ENCODE data around the gene GATA3. TPM values are rescaled to one million over a fixed set of nuclear protein-coding genes. Genes with fewer than 3 reads are reported as not detected.
A peak's percentile ranks its signal among the peaks of the same experiment; 100 is the strongest.

GATA3 gene
- total RNA-seq, 1 donor from 2014 or later: 2.6 TPM

DNA sequence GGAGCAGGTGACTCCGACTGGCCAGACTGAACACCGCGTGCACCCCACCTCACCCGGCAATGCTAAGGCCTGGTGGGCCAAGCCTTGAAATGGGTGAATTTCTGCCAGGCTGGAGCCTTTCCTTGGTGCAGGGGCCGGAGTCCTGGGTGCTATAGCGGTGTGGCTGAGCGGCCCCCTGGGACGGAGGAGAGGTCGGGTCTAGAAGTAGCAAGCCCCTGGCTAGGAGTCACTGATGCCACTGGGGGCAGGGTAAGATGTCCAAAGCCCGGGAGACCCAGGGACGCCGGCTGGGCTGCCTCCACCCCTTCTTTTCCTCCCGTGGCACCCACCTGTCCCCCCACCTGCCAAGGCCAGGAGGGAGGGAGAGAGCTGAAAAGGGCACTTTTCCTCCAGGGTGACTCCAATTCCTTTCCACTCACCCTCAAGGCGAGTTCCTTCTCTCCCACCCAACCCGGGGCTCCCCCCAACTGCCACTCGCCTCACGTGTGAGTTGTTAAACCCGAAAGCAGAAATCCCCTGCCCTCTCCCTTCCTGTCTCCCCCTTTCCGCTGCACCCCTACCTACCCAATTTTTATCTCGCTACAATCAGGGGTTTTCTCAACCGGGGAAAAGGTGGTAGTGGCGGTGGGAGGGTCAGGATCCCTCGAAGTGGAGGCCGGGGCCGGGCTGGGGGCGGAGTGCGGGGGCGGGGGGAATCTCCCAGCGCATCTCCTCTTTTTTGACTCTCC, 6.0 kb upstream of the GATA3 start:
- DNase-seq (ENCODE audit: low spot score): no peak
- ATAC-seq: no peak
- intact Hi-C loops (cut with DNase I): no loop called here

DNA sequence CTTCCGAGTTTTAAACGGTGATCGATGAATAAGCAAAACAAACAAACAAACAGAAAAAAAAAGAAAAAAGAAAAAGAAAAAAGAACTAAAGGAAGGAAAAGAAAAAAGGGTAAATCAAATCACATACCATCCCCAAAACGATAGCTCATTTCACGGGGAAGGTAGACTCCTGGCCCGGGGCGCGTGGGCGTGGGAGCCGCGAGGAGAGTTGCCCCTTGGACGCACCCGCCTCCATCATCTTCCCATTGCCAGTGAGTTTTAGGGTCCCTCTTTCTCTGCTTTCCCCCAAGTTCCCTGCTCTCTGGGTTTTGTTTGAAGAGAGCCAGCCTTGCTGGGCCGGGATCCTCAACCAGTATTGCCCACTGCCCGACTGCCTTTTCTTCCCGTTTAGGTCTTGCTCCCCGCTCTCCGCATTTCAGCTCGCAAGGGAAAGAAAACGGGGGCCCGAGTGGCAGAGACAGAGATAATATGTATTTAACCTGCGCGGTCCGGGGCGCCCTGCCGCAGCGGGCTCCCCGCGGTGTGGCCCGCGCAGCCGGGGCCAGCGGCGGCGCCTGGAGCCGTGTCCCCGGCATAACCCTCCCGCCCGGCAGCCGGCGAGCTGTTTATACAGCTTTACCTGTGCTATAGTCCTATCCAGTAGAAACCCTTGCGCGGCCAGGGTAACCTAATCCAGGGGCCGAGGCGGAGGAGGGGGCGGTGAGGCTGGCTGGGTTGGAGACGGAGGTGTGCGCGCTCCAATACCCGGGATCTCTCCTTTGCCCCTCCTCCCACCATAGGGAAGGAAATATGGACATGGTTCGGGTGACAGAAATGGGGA, 5.2 kb upstream of the GATA3 start:
- ATAC-seq (no peak), DNase-seq (ENCODE audit: low spot score) (peak; percentile 53)
- intact Hi-C loops (cut with DNase I): no loop called here

DNA sequence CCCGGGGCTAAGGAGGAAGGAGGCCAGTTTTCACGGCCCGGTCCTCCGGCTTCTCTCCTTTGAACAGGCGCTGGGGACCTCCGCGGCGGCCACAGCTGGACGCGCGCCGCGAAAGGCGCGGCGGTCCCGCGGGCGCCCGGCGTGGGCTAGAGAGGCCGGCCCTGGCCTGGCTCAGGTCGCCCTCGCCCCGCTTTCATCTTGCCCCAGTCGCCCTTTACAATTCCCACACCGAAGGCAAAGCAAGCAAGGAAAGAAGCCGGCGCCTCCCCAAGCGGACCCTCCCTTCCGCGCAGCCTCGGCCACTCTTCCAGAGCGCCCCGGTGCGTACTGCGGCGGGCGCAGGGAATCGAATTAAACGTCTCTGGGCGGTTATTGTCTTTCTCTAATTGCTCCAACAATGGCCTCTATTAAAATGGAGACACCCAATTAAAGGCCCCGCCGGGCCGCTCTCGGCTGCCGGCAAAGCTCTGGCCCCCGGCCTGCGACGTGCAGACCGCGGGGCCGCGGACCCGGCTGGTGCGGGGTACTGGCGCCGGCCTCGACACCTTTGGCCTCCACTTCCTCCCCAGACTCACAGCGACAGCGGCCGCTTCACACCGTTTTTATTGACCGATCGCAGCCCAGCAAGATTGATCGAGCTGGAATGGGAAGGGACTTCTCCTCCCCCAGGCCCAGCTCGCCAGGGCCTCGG, 4.5 kb upstream of the GATA3 start:
- ATAC-seq (no peak), DNase-seq (ENCODE audit: low spot score) (peak; percentile 50)
- intact Hi-C loops (cut with DNase I): no loop called here

DNA sequence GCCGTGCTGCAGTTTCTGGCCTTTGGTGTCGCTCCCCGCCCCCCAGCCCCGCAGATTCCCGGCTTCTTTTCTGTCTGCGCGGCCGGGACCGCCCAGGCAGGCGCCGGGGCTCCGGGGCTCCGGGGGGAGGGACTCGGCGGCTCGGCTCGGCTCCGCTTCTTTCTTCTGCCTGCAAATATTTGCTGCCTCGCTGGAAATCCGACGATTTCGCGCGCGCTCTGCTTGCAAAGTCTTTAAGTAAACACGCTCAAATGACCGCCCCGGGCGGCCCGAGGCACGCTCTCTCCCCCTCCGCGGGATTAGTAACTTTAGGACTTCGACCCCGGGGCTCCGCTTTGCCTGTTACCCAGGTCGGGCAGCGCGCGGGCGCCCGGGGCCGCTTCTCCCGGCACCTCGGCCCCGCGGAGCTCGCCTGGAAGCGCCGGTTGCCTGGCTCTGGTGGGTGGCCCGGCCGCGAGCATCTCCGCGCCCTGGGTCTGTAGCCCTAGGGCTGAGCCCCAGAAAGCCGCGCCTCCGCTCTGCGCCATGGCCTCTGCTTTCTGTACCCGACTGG, 3.9 kb upstream of the GATA3 start:
- DNase-seq (ENCODE audit: low spot score) (peak; percentile 61), ATAC-seq (no peak)
- intact Hi-C loops (cut with DNase I): no loop called here

DNA sequence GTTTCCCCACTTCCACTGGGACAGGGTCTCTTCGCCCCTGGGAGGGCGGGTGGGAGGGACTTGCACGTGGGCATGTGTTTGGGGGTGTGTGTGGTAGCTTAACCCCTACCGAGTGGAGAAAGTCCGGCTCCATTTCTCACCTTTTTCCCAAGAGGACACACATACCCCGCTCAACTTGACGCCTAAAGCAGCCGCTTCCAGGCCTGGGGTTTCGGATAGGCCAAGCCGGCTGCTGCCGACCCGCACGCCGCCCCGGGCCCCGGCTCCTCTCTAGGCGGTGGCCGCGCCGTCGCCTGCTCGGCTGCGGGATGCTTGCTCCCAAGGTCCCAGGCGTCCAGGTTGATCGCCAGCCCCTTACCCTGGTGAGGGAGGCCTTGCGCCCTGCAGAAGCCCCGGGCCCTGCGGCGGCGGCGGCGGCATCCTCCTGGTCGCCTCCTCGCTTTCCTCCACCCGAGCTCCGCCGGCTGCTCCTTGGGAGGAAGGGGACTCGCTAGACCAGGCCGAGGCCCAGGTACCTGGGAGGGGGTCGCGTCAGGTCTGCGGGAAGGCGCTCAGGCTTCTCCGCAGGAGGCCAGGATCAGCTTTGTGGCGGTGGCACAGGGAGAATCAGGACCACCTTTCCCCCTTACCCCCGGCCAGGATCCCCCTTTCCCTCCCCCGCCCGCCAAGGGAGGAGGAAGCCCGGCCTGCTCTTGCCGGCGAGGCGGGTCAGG, 3.2 kb upstream of the GATA3 start:
- ATAC-seq (no peak), DNase-seq (ENCODE audit: low spot score) (peak; percentile 53)
- intact Hi-C loops (cut with DNase I): no loop called here

DNA sequence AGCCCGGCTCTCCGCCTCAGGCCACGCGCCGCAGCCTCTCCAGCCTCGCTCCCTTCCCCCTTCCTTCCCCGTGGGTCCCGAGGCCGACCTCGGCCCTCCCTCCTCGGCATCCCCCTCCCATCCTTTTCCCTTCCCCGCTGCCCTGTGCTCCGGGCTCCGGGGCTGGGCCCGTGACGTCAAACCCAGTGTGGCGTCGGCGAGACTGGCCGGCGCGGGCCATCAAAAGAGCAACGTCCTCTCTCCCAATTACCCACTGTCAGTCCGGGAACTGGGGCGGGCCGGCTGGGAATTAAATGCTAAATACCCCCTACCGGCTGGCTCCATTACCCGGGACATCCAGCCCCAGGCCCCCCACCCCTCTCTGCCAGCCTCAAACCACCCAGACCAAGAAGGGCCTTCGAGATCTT, 2.6 kb upstream of the GATA3 start:
- DNase-seq (ENCODE audit: low spot score): no peak
- ATAC-seq: no peak
- intact Hi-C loops (cut with DNase I): no loop called here

DNA sequence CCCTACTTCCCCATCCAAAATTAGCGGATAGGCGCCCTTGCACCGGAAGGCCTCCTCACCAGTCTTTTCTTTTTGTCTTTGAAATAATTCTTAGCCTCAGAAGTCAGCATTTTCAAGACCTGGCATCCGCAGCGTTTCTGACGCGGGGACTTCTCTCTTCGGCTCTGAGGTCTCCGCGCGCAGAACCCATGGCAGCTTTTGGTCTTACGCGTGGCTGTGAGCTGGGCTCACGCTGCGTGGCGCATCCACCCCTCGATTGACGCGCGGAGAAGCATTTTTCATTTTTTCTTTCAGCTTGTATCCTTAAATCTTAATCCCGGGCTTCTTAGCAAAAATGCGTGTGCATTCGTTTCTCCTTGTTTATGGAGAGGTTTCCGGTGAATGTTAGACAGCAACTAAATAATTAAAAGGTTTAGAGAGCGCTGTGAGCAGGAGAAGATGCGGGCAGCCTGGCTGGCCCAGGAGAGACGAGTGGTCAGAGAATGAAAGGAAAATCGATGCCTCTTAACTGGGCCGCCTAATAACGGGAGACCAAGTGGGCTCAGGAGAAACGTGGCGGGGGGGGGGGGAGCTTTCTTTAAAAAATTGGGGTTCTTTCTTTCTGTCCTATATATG, 2.0 kb upstream of the GATA3 start:
- intact Hi-C loops (cut with DNase I): no loop called here
- no peak for DNase-seq (ENCODE audit: low spot score)
- ATAC-seq: no peak

DNA sequence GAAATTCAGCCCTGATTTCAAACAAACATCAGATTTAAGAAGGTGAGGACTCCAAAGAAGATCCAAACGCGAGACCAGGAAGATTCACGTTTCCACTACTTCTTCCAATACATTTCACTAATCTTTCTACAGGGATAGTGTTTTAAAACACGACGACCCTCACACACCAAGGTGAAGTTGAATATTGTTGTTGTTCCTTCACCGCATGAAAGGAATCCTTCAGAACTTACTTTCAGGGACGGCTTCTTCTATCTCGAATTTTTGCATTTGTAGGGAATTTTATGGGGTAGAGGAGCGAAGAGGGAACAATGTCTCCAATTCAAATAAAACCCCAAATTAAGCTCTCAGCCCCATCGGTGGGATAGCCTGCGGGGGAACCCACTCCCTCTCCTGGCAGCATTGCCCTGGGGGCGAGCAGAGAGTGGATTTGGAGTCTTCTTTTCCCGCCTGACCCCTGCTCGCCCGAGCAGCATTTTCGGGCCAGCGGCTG, 1.5 kb upstream of the GATA3 start:
- intact Hi-C loops (cut with DNase I): no loop called here
- ATAC-seq (no peak), DNase-seq (ENCODE audit: low spot score) (no peak)

DNA sequence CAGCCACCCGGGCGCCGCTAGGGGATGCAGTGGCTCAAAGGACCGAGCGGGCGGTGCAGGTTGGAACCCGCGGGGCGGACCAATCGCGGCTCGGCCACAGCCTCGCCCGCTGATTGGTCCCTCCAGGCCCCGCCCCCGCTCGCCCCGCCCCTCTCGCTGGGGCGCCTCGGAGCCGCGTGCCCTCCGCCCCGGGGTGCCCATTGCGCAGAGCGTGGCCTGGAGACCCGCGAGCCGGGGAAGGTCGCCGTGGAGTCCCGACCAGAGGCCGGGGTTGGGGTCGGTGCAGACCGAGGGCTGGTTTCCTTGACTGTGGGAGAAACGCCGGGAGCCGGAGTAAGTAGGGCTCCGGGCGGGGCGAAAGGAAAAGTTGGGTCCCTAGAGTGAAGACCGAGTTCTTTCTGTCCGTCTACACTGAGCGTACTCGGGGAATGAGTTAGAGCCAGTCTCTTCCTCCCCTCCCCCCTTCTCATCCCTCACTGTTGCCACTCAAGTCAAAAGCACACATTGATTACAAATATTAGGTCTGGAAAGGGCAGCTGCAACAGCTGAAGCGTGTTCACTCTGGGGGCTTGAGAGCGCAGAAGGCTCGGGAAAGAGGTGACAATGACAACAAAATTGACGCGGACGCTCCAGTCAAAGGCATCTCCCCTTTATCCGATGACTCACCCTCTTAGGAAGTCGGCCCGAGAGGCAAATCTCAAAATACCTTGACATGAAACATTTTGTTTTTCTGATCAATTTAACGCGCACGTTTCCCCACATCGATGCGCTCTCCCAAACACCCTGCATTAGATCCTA, 843 bp upstream of the GATA3 start:
- intact Hi-C loops (cut with DNase I): no loop called here

DNA sequence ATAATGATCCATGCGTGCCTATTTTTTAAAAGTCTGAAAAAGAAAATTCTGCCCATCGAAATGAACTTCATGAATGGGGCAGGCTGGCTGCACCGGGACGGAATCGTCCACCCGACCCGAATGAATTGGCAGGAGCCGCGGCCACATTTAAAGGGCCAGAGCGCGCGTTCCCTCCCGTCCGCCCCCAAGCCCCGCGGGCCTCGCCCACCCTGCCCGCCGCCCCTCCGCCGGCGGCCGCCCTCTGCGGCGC, 319 bp upstream of the GATA3 start:
- intact Hi-C loops (cut with DNase I): no loop called here
- ATAC-seq: no peak
- no peak for DNase-seq (ENCODE audit: low spot score)

More for the DNA sequence above, 843 bp upstream of the GATA3 start:
- ATAC-seq (peak; percentile 80), DNase-seq (ENCODE audit: low spot score) (peak; percentile 79)

DNA sequence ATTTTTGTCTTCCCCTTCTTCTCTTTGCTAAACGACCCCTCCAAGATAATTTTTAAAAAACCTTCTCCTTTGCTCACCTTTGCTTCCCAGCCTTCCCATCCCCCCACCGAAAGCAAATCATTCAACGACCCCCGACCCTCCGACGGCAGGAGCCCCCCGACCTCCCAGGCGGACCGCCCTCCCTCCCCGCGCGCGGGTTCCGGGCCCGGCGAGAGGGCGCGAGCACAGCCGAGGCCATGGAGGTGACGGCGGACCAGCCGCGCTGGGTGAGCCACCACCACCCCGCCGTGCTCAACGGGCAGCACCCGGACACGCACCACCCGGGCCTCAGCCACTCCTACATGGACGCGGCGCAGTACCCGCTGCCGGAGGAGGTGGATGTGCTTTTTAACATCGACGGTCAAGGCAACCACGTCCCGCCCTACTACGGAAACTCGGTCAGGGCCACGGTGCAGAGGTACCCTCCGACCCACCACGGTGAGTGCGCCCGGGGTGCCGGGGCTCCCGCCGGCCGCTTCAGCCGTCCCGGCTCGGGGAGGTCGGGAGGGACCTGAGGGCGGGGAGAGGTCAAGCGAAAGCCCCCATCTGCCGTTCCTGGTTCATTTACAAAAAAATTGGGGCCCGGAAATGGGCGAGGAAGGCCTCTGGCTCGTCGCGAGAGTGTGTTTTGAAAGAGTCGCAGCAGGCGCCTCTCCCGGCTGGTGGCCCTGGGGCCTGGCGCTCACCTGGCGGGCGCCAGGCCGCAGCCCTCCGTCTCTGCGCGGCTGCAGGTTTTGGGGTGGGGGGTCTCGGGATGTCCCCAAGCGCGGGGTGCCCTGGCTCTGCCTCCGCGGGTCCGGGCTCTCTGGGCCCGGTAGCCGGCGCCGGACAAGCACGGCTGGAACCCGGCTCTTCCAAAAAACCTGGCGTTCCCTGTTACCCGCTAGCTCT, 1.2 kb downstream of the GATA3 start:
- DNase-seq (ENCODE audit: low spot score) (no peak), ATAC-seq (no peak)
- intact Hi-C loops (cut with DNase I): no loop called here

DNA sequence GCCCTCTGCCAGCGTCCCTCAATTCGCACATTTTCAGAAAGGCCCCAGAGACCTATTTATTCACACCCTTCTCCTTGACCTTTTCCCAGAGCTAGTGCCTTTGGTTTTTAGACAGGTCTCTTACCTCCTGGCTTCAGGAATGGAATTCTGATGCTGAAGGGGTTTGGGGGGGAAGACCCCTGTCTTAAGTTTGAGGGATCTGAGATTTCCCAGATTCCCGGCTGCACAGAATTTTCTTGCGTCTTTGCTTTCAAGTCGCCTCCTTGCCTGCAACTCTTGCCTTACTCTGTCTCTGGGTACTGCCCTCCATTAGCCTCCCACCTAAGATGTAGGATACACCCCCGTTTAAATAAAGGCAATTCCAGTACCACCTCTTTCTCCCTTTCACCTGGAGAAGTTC, 1.9 kb downstream of the GATA3 start:
- intact Hi-C loops (cut with DNase I): no loop called here
- DNase-seq (ENCODE audit: low spot score): no peak
- no peak for ATAC-seq

DNA sequence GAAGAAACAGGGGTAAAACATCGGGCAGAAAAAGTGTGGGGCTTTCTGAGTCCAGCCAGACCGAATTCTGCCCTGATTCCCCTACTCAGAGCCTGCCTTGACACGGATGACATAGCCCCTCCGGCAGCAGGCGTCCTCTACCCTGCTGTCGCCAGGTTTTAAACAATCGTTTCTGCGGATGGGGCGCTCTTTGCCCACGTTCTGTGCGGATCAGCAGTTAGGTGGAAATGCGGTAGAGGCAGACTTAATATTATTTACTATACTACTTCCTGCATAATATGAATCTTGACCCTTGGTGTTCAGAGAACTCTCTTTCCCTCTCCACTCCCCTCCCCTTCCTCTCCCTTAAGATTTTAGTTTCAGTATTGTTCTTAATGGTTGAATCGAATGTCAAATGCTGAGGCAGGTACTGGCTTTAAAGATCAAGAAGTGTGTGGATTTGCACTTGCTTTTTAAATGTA, 2.4 kb downstream of the GATA3 start:
- intact Hi-C loops (cut with DNase I): no loop called here
- no peak for ATAC-seq
- DNase-seq (ENCODE audit: low spot score): no peak

DNA sequence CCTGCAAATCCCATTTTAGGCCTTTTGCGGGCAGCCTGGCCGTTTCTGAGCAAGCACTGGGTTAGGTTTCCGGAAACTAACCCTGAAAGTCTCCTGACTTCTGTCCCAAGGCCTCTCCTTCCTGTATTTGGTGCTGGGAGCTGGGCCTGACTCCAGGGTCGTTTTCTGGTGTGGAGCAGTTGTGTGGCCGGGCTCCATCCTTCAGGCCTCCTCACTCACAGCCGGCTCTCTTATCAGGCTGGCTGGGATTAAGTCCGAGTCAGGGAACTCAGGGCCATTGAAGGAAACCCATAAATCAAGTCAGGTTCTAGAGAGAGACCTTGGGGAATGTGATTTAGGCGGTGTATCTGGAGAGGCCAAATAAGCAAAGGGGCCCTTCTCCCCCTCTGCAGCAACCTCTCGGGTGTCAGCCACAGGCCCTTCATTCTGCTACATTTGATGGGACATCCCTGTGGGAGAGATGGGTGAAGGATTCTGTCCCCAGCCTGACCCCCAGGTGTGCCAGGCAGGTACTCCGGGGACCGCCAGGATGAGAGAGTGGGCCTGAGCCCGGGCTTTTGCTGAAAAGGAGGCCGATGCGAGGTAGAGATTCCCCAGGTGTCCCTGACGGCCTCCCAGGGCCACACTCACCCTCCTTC, 3.3 kb downstream of the GATA3 start:
- DNase-seq (ENCODE audit: low spot score): no peak
- intact Hi-C loops (cut with DNase I): loop anchor here (2.0 kb wide), 1 partner anchor 21 kb away; no protein-coding TSS in a partner anchor

DNA sequence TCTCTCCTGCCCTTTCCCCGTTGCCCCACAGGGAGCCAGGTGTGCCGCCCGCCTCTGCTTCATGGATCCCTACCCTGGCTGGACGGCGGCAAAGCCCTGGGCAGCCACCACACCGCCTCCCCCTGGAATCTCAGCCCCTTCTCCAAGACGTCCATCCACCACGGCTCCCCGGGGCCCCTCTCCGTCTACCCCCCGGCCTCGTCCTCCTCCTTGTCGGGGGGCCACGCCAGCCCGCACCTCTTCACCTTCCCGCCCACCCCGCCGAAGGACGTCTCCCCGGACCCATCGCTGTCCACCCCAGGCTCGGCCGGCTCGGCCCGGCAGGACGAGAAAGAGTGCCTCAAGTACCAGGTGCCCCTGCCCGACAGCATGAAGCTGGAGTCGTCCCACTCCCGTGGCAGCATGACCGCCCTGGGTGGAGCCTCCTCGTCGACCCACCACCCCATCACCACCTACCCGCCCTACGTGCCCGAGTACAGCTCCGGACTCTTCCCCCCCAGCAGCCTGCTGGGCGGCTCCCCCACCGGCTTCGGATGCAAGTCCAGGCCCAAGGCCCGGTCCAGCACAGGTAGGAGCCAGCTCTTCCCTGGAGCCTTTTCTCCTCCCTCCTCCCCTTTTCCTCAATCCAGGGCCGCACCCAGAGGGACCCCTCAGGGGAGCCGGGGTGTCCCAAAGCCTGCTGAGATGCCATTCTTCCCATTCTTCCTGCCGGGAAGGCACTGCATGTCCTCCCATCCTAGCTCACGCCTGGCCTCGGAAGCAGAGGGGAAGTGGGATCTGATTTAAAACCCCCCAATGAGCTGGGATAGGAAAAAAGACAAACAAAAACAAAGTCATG, 4.0 kb downstream of the GATA3 start:
- intact Hi-C loops (cut with DNase I): loop anchor here (2.0 kb wide), 1 partner anchor 22 kb away; no protein-coding TSS in a partner anchor

More for the DNA sequence above, 3.3 kb downstream of the GATA3 start:
- no peak for ATAC-seq

More for the DNA sequence above, 4.0 kb downstream of the GATA3 start:
- ATAC-seq: no peak
- no peak for DNase-seq (ENCODE audit: low spot score)
